Peyer's patch (tissue), 4 donors: ENCODE data around the gene CDC14A.

Source experiments
- CTCF ChIP-seq, 6 experiments: fragments of 450-650 bp in 4 of 6; fragments of 200-600 bp in 2 of 6; sonication (generic) in 1 of 6; IDR thresholded peaks; one replicate each; pipeline ENCODE4 v1.5.1; 2017 to 2019; ENCODE audit warnings: antibody characterized with exemption in 6 of 6, mild to moderate bottlenecking in 3 of 6, moderate library complexity in 1 of 6
- POLR2A ChIP-seq, 2 donors: fragments of 450-650 bp; IDR thresholded peaks; one replicate each; pipeline ENCODE4 v1.5.1; 2017; ENCODE audit warnings: antibody characterized with exemption in 2 of 2, mild to moderate bottlenecking in 2 of 2, moderate library complexity in 2 of 2

- TF ChIP-seq CTCF (IDR thresholded peaks at IDR 0.05) (no peak), POLR2A (IDR thresholded peaks at IDR 0.05) (no peak)
These were observed 35.7 kb upstream of the CDC14A start for GRCh38 chr1:100316622-100317021.
